Measurements from ENCODE around the gene KDM5A.

The KDM5A gene

DNA sequence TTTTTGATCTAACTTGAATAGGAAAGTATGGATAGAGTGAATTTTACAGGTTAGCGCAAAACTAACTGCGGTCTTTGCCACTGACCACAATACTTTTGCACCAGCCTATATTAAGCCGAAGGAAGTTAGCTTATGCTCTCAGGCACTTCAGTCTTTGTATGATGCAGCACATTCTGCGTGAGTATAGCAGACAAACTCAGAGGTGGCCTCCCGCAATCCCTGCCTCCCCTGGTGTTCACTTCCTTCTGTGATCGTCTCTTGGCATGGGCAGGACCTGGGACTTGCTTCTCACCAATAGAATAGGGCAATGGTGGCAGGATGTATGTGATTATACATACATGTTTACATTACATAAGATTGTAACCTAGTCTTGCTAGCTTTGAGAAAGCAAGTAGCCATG lies 116.2 kb downstream of the KDM5A start:
- no peak for DNase-seq (ENCODE audit: low read depth in 2 of 2)

DNA sequence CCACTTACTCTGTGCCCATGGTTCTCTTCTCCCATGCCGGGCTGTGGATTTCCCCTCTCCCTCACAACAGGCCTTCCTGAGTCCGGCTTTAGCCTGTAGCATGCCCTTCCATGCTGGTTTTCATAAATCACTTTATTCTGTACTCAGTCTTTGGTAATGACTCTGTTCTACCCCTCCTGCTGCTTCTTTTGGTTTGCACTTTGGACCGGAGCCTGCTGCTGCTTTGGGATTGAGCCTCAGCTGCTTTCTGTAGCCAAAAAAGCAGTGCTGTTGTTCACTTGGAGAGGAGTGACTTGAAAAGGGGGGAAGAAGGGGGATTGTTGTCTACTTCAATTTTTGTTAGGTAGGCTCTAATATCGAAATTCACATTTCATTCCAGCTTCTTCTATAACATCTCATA lies 118.0 kb downstream of the KDM5A start:
- no peak for DNase-seq (ENCODE audit: low read depth in 2 of 2)

DNA sequence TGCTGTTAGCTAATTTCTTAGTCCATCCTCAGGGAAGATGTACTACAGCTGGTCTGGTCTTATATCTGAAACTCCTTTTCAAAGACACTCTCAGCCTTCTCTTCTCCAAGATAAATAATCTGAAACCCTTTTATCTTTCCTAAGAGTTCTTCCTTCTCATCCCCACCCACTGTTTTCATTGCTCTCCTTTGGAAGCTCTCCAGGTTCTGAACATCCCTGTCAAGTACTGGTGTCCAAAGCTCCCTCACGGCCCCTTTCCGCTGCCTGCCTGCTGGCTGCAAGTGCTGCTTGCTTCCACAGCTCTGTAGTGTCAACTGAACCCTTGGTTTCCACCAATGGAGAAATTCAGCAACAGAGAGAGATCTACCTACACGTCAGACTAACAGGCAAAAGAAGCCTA lies 119.9 kb downstream of the KDM5A start:
- DNase-seq (ENCODE audit: low read depth in 2 of 2), result no peak

DNA sequence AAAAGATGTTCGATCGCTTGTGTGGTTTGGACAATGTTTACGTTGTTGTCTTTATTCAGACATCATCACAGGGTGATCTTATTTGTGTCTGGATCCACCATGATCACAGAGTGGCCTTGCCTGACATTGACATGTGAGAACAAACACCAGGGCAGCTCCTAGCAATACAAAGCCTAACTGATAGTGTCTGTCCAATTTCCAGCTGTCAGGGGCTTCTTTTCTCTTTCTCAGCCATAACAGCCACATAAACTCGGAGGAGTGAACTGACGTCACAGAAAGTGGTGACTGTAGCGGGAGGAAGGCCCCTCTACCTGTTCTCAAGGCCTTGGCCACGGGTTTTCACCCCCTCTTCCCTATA lies 120.7 kb downstream of the KDM5A start:
- no peak for DNase-seq (ENCODE audit: low read depth in 2 of 2)

DNA sequence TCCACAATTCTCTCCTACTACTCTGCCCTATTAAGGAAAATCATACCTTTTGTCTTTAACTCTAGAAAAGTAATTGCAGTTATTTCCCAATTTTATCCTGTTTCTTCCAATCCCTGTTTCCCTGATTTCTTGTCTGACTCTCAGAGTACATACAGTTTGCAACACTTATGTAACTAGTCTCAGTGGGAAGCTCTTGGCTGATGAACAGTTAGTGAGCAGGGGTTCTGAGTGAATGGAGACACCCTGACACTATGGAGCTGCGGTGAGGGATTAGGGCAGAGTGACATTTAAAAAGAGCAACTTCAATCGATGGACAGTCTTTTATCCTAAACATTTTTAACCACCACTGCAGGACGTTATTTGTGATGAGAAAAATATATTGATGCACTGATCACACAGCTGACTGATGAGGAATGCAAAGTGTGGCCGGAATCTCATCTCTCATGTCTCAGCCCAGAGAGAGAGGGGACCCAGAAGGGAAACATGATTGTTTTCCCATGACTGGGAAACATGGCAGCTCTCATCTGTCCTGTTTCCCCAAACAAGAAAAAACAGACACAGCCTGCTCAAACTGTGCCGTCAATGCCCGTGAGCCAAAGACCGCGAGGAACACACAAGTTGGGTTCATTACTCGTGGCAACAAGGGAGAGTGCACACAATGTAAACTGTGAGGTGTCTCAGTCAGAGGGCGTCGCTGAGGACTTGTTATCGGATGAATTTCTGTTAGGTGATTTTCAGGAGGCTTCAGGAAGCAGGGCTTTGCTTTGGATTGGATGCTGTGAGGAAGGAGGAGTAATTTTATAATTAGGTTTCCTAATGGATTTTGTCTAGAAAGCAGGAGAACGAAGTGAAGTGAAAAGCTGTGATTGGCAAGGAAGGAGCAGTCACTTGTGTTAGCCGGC lies 121.3 kb downstream of the KDM5A start:
- no peak for DNase-seq (ENCODE audit: low read depth in 2 of 2)

DNA sequence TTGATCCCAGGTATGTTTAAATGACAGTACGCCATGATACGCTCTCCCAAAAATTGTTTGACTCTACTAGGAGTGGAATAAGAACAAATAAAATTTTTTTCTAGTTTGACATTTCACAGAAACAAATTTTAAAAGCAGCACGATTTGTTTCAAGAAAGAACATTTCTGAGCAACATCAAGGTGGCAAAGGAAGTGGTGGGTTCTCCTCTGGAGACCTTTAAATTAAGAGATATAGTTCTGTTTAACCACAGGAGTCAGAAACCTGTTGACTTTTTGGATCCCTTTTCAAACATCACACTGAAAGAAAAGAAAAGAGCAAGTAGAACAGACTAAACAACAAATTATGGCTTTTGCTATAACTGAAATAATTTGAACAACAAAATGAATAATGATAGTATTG lies 124.0 kb downstream of the KDM5A start:
- no peak for DNase-seq (ENCODE audit: low read depth in 2 of 2)

DNA sequence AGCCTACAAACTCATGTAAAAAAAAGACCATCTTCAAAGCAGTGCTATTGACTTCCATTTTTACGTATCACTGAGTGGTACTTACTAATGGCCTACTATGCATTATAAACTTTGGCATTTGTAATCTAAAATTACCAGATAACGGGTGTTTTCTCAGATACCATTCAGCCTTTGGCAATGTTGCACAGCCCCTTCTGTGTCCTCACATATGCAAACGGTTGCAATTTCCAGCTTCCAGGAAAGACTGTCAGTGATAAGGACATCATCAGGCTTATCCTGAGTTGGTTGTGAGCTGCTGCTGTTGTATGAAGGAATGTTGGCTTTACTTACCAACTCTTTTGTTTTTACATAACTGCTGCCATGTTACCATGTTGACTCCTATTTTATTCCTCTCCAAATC lies 124.9 kb downstream of the KDM5A start:
- DNase-seq (ENCODE audit: low read depth in 2 of 2), result no peak

DNA sequence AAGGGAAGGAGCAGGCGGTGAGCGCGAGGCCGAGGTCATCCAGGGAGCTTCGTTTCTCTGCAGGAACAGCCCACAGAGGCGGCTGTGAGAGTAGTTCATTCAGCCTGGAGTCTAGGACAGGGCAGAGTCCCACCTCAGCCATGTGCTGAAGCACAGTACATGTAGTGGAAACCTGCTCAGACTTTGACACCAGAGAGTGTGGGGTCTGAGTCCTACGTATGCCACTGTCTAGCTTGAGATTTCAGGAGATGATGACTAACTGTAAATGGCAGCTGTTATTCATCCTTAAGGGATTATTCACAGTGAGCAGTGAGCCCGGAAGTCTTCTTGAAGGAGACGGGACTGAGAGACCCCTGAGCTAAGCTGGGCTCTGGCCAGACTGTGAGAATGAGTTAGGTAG lies 125.5 kb downstream of the KDM5A start:
- no peak for DNase-seq (ENCODE audit: low read depth in 2 of 2)

DNA sequence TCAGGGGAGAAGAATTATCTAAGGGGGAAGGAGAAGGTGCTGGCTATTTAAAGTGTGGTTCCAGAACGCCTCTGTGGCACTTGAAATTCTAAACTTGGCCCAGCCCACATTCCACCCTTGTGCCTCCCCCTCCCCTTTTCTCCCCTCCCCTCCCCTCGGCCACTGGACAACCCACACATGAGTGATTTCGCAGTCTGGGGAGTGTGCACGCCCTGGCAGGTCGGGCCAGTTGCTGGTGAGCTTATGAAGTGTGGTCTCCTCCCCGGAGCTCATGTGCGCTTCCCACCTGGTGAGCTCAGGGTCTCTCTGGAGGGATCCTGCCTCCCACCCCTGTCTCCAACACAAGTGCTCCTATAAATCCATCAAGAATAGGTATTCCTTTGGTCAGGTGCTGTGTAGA lies 126.3 kb downstream of the KDM5A start, which contains the start of gene SLC6A13:
SLC6A13 (minus strand) TSS at position 20 of the 400 bp plus-strand sequence. CDS start 2,784 bp downstream, outside the sequence.
- no peak for DNase-seq (ENCODE audit: low read depth in 2 of 2)

DNA sequence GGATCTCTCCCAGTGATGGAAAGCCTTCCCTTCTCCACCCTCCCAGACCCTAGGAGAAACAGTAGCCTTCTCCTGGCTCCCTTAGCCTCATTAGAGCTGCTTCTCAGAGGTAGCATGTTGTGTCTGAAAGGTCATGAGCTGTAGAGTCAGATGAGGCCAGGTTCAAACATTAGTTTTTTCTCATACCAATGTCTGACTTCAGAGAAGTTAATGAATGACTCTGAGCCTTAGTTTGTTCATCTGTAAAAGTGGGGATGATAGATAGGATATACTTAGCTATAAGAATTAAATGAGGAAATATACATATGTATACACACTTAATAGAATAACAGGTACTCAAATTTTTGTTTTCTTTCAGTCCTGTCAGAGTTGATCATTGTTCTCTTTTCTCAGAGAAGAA lies 127.0 kb downstream of the KDM5A start:
- no peak for DNase-seq (ENCODE audit: low read depth in 2 of 2)

DNA sequence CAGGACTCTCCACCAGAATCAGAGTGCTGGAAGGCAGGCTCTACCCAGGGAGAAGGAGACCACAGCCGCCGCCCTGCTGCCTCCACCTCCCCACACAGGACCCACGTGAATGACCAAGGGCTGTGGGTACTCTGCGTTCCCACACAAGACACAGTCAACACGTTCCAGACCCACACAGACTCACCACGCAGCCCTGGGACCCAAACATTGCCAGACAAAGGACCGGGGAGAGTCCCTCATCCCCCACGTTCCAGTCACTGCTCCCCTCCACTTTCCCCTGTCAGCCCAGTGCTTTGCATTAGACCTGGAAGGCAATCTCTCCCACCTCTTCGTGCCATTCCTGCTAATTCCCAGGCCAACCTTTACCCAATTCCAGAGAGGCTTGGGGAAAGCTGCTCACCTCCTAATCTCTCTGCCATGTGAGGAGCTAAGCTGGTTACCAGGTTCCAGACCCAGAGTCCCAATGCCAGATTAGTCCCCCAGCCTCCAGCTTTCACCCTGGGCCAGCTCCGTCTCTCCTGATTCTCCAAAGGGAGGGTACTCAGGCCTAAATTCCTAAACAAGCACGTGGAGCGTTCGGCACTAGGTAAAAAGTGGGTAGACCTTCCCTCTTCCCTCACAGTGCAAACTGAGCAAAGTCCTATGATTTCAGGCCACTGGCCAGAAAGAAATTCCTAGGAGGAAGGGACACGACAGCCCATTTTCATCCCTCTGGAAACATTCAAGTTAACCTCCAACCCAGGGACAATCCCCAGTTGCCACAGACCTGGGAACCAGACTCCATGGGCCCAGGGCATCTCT lies 131.4 kb downstream of the KDM5A start:
- DNase-seq (ENCODE audit: low read depth in 2 of 2), result no peak

DNA sequence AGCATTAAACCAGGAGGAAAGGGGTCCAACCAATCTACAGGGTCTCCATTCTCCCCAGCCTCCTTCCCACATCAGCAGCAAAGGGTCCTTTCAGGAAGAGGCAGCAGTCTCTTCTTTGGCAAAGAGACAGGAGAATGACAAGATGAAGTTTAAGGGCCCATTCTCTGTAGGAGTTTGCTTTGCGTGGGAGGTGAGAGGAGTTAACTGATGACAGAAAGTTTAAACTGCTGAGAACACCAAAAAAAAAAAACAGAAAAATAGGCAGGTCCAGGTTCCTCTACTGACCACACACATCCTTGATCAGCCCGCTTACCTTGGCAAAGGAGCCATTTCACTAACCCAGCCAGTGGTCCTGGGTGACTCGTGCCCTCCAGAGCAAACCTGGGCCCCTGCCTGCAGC lies 132.2 kb downstream of the KDM5A start:
- no peak for DNase-seq (ENCODE audit: low read depth in 2 of 2)

DNA sequence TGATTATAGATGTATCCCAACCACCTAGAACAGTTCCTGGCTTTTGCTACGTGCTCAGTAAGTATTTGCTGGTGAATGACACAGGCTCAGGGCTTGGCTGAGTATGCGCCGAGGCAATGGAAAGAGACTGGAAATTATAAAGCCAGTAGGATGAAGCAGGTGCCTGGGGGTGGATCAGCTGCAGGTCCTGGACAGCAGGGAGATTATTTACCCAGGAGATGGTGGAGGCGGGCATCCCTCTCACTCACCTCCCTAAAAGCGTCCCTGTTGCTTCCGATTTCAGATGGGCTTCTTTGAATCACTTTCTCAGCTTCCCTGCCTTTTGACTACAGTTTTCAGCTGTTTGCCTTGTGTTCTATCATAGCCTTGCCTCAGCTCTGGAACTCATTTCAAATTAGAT lies 132.9 kb downstream of the KDM5A start:
- DNase-seq (ENCODE audit: low read depth in 2 of 2), result no peak

DNA sequence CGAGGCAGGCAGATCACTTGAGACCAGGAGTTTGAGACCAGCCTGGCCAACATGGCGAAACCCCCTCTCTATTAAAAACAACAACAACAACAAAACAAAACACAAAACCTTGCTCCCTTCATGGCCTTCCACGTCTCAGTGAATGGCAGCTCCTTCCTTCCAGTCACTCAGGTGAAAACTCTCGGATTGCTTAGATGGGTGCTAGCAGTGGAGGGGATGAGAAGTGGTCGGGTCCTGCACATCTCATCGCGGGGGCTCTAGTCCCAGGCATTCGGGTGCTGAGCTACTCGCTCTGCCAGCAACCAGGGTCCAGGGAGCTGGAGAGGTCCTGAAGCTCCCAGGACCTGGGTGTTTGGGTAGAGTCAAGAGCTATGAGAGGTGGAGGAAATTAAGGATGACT lies 134.2 kb downstream of the KDM5A start:
- no peak for DNase-seq (ENCODE audit: low read depth in 2 of 2)

DNA sequence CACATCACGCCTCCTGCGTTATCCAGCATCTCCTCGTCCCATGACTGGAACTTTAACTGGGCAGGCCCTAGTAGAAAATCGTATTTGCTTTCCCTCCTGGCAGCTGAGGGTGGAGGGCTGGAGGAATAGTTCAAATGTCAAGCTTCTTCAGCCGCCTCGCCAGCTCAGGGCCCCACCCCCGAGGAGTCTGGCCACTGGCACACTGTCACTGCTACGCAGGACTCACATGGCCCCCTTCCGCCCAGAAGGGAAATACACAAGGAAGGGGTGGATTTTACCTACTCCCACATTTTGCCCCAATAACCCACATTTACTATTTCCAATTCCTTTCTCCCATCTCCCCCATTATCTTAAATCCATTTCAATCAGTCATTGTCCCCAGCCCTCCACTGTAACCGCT lies 135.1 kb downstream of the KDM5A start:
- no peak for DNase-seq (ENCODE audit: low read depth in 2 of 2)

DNA sequence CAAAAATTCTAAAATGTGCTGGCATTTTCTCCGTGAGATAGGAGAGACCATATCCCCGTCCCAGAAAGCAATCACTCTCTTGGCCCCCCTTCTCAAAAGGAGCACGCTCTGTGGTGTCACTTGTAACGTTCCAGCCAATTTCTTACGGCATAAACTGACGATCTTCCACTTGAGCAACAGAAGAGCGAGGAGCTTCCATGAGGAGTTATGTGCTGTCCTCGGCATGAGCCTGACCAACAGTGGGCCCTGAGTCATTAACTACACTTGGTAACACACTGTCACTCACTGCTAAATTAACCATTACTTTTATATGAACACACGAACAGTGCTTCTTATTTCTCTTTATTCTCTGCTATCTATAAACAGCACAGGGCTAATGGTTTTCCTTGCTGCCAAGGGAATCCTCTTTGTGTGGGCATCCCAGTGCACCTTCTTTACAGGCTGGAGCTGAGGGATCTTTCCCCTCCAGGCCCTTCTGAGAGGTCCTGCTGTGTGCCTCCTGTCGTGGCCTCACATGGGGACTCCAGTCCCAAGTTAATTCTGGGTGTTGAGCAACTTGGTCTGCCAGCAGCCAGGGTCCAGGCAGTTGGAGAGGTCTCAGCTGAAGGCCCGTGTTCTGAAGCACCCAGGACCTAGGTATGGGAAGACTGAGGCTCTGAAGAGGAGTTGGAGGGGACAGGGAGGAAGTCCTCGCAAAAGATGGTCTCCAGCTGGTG lies 135.8 kb downstream of the KDM5A start:
- DNase-seq (ENCODE audit: low read depth in 2 of 2), result no peak

DNA sequence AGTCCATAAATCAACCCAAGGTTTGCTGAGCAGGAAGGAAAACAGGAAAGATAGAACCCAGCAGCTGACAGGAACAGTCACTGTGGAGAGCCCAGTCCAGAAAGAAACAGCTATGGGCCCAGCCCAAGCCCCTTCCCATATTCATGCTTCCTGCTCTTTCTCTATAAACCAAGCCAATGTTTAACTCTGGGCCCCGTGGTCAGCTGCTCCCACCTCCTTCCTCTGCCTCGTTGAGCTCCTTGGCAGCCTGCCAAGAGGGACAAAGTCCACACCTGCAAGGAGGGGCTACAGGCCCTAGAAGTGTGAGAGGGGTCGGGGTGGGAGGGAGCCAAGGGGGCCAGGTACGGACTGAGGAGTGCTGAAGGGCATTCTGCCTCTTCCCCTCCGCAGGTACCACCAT lies 136.5 kb downstream of the KDM5A start:
- no peak for DNase-seq (ENCODE audit: low read depth in 2 of 2)

DNA sequence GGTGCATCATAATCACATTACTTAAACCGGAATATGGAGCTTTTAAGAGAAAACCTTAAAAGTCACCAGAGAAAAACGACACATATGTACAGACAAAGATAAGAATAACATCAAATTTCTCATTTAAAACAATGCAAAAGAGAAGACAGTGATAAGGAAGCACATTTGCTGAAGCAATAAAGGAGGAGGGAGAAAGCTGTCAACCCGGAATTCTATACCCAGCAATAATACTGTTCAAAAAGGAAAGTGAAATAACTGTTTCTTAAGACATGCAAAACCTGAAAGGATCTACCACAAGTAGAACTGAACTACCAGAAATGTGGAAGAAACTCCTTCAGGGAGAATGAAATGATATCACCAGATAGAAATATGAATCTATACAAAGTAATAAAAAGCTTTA lies 141.8 kb downstream of the KDM5A start:
- no peak for DNase-seq (ENCODE audit: low read depth in 2 of 2)

DNA sequence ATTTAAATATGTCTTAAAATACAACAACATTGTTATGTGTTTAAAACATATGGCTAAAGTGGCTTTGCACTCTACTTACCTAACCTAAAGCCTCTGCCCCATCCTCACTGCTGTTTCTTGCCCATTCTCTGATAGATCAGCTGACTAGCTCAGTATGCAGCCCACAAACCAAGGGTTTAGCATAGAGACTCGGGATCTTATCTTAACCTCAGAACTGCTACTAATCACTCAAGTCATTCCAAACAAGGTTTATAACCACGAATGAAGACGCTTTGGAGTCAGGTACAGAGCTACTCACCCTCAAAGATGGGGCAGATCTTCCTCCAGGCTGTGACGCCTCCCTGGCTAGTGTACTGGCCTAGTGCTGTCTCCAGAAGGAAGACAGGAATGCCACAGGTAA lies 145.7 kb downstream of the KDM5A start:
- DNase-seq (ENCODE audit: low read depth in 2 of 2), result no peak

DNA sequence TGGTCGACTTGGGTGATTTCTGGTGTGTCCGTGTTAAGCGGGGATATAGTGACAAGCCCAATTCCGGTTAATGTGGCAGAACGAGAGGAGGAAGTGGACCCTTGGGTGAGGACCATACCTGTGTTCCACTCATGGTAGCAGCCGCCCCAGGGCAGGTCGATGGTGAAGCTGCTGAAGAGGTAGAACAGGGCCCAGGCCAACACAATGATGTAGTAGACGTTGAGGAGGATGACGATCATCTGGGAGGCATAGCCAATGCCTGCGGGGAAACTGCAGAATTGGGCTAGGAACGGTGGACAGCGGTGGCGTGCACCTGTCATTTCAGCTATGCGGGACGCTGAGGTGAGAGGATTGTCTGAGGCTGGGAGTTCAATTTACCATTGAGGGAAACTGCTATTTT lies 146.6 kb downstream of the KDM5A start:
- no peak for DNase-seq (ENCODE audit: low read depth in 2 of 2)

DNA sequence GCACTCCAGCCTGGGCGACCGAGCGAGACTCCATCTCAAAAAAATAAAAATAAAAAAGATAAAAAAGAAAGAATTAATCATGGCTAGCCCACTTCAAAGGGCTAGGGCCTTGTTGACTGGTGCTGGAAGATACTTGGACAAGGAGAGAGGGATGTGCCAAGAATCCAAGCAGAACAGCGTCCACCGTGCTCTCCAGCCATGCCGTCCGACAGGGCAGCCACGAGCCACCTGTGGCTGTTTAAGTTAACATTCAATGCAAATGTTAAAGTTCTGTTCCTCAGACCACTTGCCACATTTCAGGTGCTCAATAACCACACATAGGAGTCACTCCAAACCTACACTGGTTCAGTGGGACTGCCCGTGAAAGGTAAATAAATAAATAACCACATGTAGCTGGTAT lies 147.9 kb downstream of the KDM5A start:
- no peak for DNase-seq (ENCODE audit: low read depth in 2 of 2)

DNA sequence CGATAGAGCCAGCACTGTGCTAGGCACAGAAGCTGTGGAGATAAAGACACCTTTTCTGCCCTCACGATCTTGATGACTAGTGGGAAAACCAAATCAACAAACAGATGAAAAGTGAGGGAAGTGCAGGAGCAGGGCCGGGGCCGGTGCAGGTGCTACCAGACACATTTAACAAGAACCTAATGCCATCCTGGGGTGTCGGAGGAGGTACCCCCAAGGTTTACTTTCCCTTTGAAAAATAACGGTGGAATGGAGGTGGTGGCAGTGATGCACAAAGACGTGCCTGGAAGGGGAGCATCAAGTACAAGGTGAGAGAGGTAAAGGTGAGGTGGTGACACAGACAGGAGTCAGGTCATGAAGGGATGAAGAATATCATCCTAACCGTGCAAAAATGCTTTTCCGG lies 148.6 kb downstream of the KDM5A start:
- no peak for DNase-seq (ENCODE audit: low read depth in 2 of 2)
